GM12801 (cell line): ENCODE results near the gene NCBP2L.

Source experiments
- CTCF ChIP-seq: IDR thresholded peaks from one replicate; pipeline ENCODE4 v1.5.1; 2011; ENCODE audit warnings: control low read depth; ENCODE audit not compliant: insufficient read length; ENCODE audit errors: extremely low read depth

Gene NCBP2L

DNA sequence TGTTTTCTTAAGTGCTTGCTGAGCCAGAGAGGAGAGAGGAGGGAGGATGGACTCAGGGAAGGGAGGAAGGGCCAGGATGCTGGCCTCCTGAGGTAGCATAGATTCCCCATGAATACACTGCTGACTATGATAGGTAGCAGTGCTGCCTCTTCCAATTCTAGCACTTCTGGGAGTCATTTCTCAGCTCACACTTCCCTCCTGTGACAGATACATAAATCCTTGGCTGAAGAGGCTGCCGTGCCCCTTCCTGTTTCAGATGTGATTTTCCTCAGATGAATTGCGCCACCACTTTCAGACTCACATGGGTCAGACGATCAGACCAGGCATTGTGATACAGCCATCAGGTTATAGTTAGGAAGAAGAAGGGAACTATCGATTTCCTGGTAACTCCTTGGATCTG, 24.3 kb upstream of the NCBP2L start:
- TF ChIP-seq CTCF = no peak

- TF ChIP-seq CTCF = no peak
Measured at GRCh38 chrX:107755721-107756120, 21.8 kb upstream of the NCBP2L start.

DNA sequence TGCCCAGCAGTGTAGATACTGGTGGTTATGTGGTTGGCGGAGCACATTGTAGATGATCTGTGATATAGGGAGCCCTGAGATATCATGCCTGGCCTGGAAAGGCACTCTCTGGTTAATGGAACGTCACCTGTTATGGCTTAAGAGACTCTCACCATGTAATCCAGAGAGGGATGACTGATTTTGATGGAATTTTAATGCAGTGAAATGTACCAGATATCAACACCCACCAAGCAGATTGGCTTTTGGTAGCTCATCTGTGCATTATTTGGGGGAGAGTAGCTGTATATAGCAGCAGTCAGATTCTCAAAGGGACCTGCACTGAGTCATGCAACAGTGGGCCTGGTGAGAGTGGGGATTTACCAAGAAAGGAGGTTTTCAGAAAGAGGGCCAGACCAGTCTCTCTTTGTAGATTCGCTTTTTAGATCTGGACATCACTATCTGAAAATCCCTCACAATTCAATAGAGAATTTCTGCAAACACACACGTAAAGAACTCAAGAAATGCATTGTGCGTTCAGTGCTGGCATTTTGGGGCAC, 19.2 kb upstream of the NCBP2L start:
- no peak for TF ChIP-seq CTCF

DNA sequence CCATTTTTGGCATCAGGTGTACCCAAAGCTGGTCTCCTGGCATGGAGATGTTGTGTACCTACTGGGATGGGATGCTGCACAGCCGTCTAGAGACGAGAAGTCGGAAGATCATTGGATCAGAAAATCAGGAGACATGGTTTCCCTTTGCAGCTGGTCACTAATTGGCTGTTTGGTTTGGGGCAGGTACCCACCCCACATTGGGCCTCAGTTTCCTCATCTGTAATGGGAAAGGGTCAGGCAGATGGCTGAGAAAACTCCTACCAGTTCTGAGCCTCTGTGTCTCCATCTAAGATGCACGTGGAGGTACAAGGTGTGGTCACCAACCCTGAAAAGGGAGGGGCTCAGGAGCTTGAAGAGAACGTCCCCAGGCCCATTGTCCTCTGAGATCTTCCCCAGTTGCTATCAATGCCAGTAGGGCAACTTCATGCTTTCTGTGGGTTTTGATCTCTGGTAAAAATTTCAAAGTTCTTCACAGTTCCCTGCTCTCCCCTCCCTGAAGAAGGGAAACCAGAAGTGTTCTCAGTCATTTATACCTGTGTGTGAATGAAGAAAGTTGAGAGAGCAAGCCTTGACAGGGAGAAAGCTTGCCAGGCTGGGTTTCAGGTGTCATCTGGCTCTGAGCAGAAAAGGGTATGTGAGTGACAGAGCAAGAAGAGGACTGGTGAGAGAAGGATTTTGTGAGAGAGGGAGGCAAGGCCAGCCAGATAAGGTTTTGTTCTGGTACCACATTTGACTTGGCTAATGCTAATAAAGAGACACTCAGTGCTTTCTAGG, 17.0 kb upstream of the NCBP2L start:
- no peak for TF ChIP-seq CTCF

DNA sequence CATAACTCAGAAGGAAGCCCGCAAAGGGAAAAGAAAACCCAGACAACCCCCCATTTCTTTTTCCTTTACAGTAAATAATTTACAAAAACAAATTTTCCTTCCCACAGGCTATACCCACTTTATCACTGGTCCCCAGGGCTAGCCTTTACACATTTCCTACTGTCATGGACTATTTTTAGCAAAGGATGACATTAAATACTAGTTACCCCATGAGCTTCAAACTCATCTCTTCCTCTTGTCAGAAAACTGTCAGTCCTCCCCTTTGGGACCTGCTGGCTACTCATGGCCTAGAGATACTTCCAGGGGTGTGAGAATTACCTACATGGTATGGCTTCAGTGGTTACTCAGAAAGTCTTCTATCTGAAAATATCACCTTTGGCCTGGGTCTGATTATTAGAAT, 13.9 kb upstream of the NCBP2L start:
- no peak for TF ChIP-seq CTCF

- no peak for TF ChIP-seq CTCF
Measured at GRCh38 chrX:107764845-107765608, 12.5 kb upstream of the NCBP2L start.

DNA sequence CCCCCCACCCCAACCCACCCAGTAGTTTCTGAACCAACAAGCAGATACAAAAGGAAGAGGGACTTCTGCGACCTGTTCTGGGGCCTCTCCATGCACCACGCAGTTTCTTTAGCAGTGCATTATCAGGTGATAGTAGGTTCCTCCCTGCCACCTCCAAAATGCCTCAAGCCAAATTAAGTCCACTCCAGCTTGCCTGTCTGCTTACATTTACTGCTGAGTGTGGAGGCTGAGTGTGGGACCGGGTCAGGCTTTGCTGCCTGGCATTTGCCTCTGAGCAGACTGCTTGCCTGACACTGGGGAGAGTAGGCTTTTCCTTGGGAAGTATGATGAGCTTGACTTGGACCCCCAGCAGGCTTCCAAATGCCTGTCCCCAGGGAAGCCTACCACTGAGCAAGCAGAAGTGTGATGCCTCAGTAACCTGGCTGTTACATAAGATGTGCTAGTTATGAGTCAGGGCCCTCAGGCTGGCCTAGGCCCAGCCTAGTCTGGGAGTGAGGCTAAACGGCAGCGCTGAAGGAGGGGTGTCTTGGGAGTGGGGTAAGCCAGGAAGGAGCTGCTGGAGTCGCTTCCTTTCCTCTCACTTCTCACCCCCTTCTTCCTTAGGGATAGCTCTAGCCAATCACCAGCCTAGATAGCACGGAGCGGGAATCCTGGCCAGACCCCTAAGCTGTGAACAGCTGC, 10.9 kb upstream of the NCBP2L start:
- no peak for TF ChIP-seq CTCF
